Effector memory CD4-positive, alpha-beta T cell (primary cell): Measurements from ENCODE around the gene AGTPBP1.

Experiments
- DNase-seq, 3 donors: peaks; one replicate each; pipeline ENCODE4 v3.0.0-alpha.2; 2020
- H3K27ac ChIP-seq: 2 replicates; pipeline ENCODE4 v1.7.0; 2013; ENCODE audit warnings: mild to moderate bottlenecking, low read length, moderate library complexity; ENCODE audit not compliant: insufficient read depth, poor library complexity, severe bottlenecking
- H3K27me3 ChIP-seq: replicated peaks from 2 replicates; pipeline ENCODE4 v1.7.0; 2013; ENCODE audit warnings: mild to moderate bottlenecking, low read length; ENCODE audit not compliant: insufficient read depth, control insufficient read depth, poor library complexity, severe bottlenecking
- H3K36me3 ChIP-seq: 2 replicates; pipeline ENCODE4 v1.7.0; 2013; ENCODE audit warnings: mild to moderate bottlenecking, low read length, moderate library complexity; ENCODE audit not compliant: control insufficient read depth, insufficient read depth
- H3K4me1 ChIP-seq: 2 replicates; pipeline ENCODE4 v1.7.0; 2013; ENCODE audit warnings: low read length, mild to moderate bottlenecking; ENCODE audit not compliant: control insufficient read depth, insufficient read depth, poor library complexity, severe bottlenecking
- H3K4me3 ChIP-seq: 2 replicates; pipeline ENCODE4 v1.7.0; 2013; ENCODE audit warnings: low read length, low read depth, mild to moderate bottlenecking; ENCODE audit not compliant: insufficient read depth, poor library complexity, severe bottlenecking
- H3K9me3 ChIP-seq: 2 replicates; pipeline ENCODE4 v1.7.0; 2013; ENCODE audit warnings: mild to moderate bottlenecking, low read length, moderate library complexity; ENCODE audit not compliant: control insufficient read depth

AGTPBP1 gene

GRCh38 chr9:85515021-85515420, 226.7 kb downstream of the AGTPBP1 start:
- Histone ChIP-seq H3K4me3 (no peak overlapping the region), H3K4me1 (no peaks in the 10 kb centered on the region), H3K27ac (no peak overlapping the region), H3K9me3 (no peaks in the 10 kb centered on the region), H3K27me3 (no peaks in the 10 kb centered on the region), H3K36me3 (no peaks in the 10 kb centered on the region)
- no peak for DNase-seq

- no peaks in the 10 kb centered on the region for H3K9me3 ChIP-seq
- H3K27me3 ChIP-seq = no peaks in the 10 kb centered on the region
- DNase-seq = no peak
- no peaks in the 10 kb centered on the region for H3K4me1 ChIP-seq
- H3K4me3 ChIP-seq = no peak overlapping the region
- no peaks in the 10 kb centered on the region for H3K36me3 ChIP-seq
- H3K27ac ChIP-seq = no peak overlapping the region
Measured at GRCh38 chr9:85514256-85514655, 227.5 kb downstream of the AGTPBP1 start.

- H3K4me3 ChIP-seq = no peak overlapping the region
- H3K9me3 ChIP-seq = no peaks in the 10 kb centered on the region
- no peak overlapping the region for H3K27ac ChIP-seq
- H3K36me3 ChIP-seq = no peaks in the 10 kb centered on the region
- DNase-seq = no peak
- no peaks in the 10 kb centered on the region for H3K27me3 ChIP-seq
- no peaks in the 10 kb centered on the region for H3K4me1 ChIP-seq
Measured at GRCh38 chr9:85511746-85512145, 230.0 kb downstream of the AGTPBP1 start.

GRCh38 chr9:85510830-85511504, 230.8 kb downstream of the AGTPBP1 start:
- H3K4me1 ChIP-seq = no peaks in the 10 kb centered on the region
- no peak overlapping the region for H3K27ac ChIP-seq

GRCh38 chr9:85508616-85509015, 233.1 kb downstream of the AGTPBP1 start:
- H3K27me3 ChIP-seq = no peaks in the 10 kb centered on the region

More at GRCh38 chr9:85510830-85511504, 230.8 kb downstream of the AGTPBP1 start:
- Histone ChIP-seq H3K4me3 (no peak overlapping the region), H3K9me3 (no peaks in the 10 kb centered on the region), H3K36me3 (no peaks in the 10 kb centered on the region), H3K27me3 (no peaks in the 10 kb centered on the region)
- DNase-seq = no peak

GRCh38 chr9:85505612-85506011, 236.1 kb downstream of the AGTPBP1 start:
- DNase-seq = no peak
- Histone ChIP-seq H3K36me3 (no peaks in the 10 kb centered on the region), H3K4me1 (no peaks in the 10 kb centered on the region), H3K4me3 (no peak overlapping the region), H3K27me3 (no peaks in the 10 kb centered on the region), H3K27ac (no peak overlapping the region), H3K9me3 (no peaks in the 10 kb centered on the region)

More at GRCh38 chr9:85508616-85509015, 233.1 kb downstream of the AGTPBP1 start:
- no peak for DNase-seq
- H3K4me1 ChIP-seq = no peaks in the 10 kb centered on the region
- H3K9me3 ChIP-seq = no peaks in the 10 kb centered on the region
- H3K36me3 ChIP-seq = no peaks in the 10 kb centered on the region
- no peak overlapping the region for H3K27ac ChIP-seq
- no peak overlapping the region for H3K4me3 ChIP-seq

GRCh38 chr9:85502815-85503655, 238.7 kb downstream of the AGTPBP1 start:
- no peaks in the 10 kb centered on the region for H3K36me3 ChIP-seq
- no peak for DNase-seq
- H3K4me1 ChIP-seq = no peaks in the 10 kb centered on the region
- H3K9me3 ChIP-seq = no peaks in the 10 kb centered on the region
- no peak overlapping the region for H3K27ac ChIP-seq
- H3K27me3 ChIP-seq = no peaks in the 10 kb centered on the region
- no peak overlapping the region for H3K4me3 ChIP-seq

- no peaks in the 10 kb centered on the region for H3K4me1 ChIP-seq
- H3K27me3 ChIP-seq = no peaks in the 10 kb centered on the region
- no peak overlapping the region for H3K27ac ChIP-seq
- no peak for DNase-seq
- H3K4me3 ChIP-seq = no peak overlapping the region
- no peaks in the 10 kb centered on the region for H3K9me3 ChIP-seq
- no peaks in the 10 kb centered on the region for H3K36me3 ChIP-seq
Measured at GRCh38 chr9:85501882-85502281, 239.9 kb downstream of the AGTPBP1 start.

- H3K4me1 ChIP-seq = no peaks in the 10 kb centered on the region
- H3K9me3 ChIP-seq = no peaks in the 10 kb centered on the region
- no peaks in the 10 kb centered on the region for H3K36me3 ChIP-seq
- no peak for DNase-seq
- H3K4me3 ChIP-seq = no peak overlapping the region
- no peaks in the 10 kb centered on the region for H3K27me3 ChIP-seq
- H3K27ac ChIP-seq = no peak overlapping the region
Measured at GRCh38 chr9:85501456-85501855, 240.3 kb downstream of the AGTPBP1 start.
